HG02970 (cell line): ENCODE data around the gene RCAN2.
"Not testable (repeated sequence)": the region's sequence is repeated elsewhere in the genome, so short reads cannot be mapped to it uniquely, and the experiment has no call there.

Source experiments
- ATAC-seq: cut with Tn5 transposase; IDR thresholded peaks from one replicate; pipeline ENCODE4 v1.9.1; 2021; ENCODE audit warnings: mild to moderate bottlenecking, moderate library complexity, moderate number of reproducible peaks; ENCODE audit not compliant: unreplicated experiment, low FRiP score

Gene RCAN2

GRCh38 chr6:46444772-46445454 lies 46.3 kb downstream of the RCAN2 start:
- ATAC-seq, result no peak

DNA sequence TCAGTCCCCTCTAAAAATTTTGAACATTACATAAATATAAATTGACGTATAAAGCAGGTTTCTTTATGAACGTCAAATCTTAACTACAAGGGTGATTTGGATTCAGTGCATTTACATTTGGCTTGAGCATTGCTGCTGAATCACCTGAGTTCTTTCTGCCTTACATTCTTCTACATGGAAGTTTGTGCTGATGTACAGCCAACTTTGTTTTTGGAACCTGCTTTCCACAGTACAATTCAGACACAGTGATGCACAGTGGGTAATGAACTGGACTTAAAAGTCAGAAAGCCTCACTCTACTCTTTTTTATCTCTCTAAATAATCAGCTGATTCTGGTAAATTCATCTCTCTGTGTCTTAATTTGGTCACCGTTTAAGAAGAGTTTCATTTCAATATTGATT lies 47.6 kb downstream of the RCAN2 start:
- no peak for ATAC-seq

GRCh38 chr6:46440641-46441040 lies 50.6 kb downstream of the RCAN2 start:
- no peak for ATAC-seq

- no peak for ATAC-seq
Measured at GRCh38 chr6:46440141-46440540, 51.1 kb downstream of the RCAN2 start.

DNA sequence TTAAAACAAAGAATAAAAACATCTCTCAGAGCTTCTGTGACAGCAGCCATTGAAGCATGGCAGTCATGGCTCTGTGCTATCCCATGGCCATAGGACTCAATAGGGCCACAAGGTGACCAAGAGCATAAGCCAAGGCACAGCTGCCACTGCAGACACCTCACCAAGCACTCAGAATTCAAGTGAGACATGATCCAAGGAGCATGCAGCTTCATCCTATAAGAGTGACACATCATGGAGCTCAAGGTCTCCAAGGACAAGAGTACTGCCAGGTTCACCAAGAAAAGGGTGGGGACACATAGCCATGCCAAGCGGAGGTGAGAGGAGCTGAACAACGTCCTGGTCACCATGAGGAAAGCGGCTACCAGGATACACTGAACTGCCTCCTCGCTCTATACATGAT lies 53.0 kb downstream of the RCAN2 start:
- ATAC-seq, result no peak

GRCh38 chr6:46437671-46438221 lies 53.5 kb downstream of the RCAN2 start:
- ATAC-seq, result no peak

DNA sequence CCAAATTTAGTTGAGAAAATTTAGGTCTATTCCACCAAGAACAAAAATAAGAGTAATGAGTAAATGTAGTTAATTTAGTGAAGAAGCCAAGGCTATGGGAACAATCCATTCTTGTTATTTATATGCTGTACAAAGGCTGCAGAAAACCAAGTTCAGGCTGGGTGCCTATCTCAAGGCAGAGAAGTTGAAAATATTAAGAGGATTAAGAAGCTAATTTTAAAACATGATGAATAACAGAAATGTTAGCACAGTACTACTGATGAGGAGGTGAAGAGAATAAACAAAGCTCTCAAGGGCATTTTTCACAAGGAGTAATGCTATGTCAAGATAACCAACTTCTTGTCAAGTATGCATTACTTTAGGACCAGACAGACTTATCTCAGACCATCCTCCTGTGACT lies 68.6 kb downstream of the RCAN2 start:
- no peak for ATAC-seq

GRCh38 chr6:46421939-46422338 lies 69.3 kb downstream of the RCAN2 start:
- no peak for ATAC-seq

GRCh38 chr6:46420921-46421638 lies 70.2 kb downstream of the RCAN2 start:
- ATAC-seq, result no peak

DNA sequence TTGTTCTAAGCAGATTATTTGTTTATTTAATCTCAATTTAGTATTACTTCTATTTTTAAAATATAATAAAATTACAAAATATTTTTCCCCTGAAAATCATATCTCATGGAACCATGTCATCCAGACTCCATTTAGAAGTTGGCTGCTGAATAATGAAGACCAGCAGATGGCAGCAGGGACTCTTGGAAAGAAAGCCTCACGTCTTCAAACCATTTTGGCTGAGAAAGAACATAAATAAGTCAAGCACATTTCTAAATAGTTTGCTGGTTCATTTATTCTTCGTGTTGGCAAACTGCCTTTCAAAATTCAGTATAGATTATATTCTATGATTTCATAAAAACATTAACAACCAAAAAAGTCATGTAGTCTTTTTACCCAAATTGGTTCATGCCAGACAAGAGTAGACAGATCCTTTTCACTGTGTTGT lies 71.7 kb downstream of the RCAN2 start:
- no peak for ATAC-seq

GRCh38 chr6:46414398-46414797 lies 76.9 kb downstream of the RCAN2 start:
- no peak for ATAC-seq

- no peak for ATAC-seq
Measured at GRCh38 chr6:46412662-46413061, 78.6 kb downstream of the RCAN2 start.

DNA sequence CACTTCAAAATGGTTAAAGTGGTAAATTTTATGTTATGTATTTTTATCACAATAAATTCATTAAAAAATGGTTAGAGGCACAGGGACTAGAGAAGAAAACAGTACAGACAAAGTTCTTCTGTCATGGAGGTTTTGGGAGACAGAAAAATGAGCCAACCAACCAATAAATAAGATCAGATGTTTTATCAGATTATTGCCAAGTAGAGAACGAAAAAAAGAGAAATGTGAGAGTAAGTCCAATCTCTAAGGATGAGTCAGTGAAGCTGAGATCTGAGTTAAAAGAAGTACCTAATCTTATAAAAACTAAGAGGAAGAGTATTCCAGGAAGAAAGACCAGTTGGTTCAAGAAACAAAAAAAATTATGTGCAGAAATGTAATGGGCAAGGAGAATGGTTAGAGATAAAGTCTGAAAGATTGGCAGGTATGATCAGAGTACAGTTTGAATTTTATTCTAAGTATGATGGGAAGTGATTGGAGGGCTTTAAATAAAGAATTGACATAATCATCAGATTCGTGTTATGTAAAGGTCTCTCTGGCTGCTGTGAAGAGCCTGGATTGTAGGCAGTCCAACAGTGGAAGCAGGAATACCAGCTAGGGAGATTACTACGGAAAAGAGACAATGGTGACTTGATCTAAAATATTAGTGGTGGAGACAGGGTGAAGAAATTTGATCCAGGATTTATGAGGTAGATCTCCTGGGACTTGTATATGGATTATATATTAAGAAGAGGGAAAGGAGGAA lies 79.6 kb downstream of the RCAN2 start:
- no peak for ATAC-seq

DNA sequence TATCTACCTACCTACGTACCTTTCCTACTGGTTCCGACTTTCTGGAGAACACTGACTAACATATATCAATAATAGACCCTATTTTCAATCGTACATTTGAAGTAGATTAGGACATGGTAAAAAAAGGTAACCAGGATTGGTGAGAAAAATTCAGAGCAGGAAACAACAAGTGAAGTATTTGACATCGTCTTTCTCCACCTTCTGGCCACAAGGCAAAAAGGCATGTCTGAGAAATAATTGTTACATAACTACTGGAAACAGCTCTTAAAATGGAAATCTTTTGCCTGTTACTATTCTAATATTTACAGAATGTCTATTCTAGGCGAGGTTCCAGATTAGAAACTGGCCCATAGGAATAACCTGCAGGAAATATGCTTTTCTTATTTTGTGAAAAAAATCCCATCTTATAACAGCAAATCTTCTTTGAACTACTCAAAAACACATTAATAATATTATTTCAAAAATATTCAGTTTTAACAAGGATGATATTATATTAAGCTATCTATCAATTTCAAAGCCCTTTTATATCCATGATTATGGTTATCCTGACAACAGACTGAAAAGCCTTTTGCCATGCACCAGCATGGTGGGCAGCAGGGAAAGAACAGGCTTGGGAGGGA lies 80.8 kb downstream of the RCAN2 start:
- no peak for ATAC-seq

GRCh38 chr6:46407776-46408530 lies 83.3 kb downstream of the RCAN2 start:
- no peak for ATAC-seq

DNA sequence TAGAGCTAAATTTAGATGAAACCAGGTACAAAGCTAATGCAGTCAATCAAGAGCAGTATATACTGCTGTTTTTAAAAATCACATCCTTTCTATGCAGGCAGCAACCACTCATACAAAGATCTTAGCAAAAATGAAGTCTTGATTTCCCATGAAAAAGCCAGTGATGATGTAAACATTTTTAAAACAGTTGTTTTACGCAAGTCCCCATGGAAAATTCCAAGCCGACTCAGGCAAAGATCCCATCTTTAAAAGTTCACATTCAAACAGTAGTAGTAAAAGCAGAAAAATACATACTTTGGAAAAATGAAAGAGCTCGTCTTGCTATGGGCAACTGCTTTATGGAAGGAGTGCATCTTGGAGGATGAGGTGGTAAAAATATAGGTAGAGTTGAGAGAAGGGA lies 84.0 kb downstream of the RCAN2 start:
- ATAC-seq, result no peak

GRCh38 chr6:46405620-46406180 lies 85.5 kb downstream of the RCAN2 start:
- ATAC-seq, result not testable (repeated sequence)

- no peak for ATAC-seq
Measured at GRCh38 chr6:46400898-46401297, 90.4 kb downstream of the RCAN2 start.

DNA sequence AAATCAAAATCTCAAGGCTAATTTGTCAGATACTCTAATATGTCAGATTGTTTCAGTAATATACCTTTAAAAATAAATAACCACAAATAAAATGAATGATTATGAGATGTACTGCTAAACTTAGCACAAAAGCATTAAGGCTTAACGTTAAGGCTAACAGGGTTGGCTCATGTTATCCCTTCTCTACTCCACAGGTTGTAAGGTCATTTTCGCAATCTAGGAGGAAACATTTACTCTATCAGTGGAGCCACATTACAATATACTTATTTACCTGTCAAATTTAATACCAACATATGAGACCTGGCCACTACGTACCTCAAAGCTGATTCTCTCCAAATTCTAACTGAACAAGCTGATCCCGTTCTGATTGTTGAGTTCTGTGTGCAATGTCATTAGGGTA lies 95.7 kb downstream of the RCAN2 start:
- ATAC-seq, result no peak

- no peak for ATAC-seq
Measured at GRCh38 chr6:46393940-46394337, 97.3 kb downstream of the RCAN2 start.
